GM19438 (cell line): Measurements from ENCODE around the gene ITPR1.

Experiments
- ATAC-seq: cut with Tn5 transposase; IDR thresholded peaks from one replicate; pipeline ENCODE4 v1.9.1; 2021; ENCODE audit warnings: low read depth; ENCODE audit not compliant: unreplicated experiment

The ITPR1 gene

GRCh38 chr3:4529876-4530588 is 36.9 kb downstream of the ITPR1 start:
- ATAC-seq = no peak

GRCh38 chr3:4531478-4532025 is 38.4 kb downstream of the ITPR1 start:
- ATAC-seq = no peak

DNA sequence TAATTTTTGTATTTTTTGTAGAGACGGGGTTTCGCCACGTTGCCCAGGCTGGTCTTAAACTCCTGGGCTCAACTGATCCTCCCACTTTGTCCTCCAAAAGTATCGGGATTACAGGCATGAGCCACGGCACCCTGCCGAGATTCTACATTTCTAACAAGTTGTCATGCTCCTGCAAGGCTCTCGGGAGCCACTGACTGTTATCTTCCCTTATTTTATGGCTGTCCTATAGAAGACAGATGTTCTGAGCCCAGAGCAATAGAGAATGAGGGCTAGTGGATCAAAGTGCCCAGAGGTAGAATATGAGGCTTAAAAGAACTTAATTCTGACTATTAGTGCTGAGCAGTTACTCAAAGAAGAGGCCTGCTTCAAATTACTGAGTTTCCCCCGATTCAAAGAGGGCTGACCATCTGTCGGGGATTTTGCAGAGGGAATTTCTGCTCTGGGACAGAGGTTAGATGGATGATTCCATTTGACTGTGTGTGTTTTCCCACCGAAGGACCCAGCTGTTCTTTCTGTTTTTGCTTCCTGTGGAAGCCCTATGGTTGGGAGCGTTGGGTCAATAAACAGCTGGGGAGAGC is 39.5 kb downstream of the ITPR1 start:
- ATAC-seq = no peak

- no peak for ATAC-seq
Measured at GRCh38 chr3:4533489-4534443, 40.6 kb downstream of the ITPR1 start.

- ATAC-seq = no peak
Measured at GRCh38 chr3:4534906-4535305, 41.8 kb downstream of the ITPR1 start.

DNA sequence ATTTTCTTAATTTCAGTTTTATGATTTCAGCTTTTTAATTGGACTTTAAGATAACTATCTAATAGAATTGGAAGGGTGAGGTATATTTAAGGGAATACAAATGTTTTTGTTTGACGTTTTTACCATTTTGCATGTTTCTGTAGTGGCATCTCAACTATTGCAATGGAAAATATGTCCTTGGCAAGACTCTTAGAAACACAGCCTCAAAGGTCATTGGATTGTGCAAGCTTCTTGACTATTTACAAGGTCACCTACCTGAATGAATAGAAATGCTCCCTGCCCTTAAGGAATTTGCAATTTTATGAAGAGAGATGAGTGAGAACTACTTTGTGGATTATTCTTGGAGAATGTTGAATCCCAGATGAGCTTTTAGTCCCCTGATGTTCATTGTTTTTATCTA is 43.1 kb downstream of the ITPR1 start:
- no peak for ATAC-seq

DNA sequence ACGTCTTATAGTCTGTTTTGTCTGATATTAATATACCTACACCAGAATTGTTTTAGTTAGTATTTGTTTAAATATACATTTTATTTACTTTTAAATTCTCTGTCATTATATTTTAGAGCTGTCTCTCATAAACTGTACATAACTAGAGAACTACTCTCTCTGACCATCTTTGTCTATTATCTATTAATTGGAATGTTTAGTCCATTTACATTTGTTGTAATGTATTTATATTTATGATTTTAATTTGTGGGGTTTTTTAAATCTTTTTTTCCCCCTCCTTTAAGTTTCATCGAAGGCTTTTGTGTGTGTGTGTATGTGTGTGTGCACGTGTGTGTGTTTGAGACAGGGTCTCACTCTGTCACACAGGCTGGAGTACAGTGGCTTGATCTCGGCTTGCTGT is 47.1 kb downstream of the ITPR1 start:
- no peak for ATAC-seq

DNA sequence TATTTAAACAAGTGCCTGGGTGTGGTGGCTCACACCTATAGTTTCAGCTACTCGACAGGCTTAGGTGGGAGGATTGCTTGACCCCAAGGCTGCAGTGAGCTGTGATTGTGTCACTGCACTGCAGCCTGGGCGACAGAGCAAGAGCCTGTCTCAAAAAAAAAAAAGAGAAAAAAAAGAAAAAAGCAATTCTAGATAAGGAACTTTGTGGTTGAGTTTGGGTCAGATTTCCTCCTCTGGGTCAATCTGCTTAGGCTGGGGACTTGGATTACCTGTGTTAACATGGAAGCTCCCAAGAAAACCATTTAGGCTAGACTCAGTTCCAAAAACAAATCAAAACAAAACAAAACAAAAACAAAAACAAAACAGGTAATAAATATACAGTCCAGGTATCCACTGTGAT is 50.0 kb downstream of the ITPR1 start:
- ATAC-seq = no peak

- no peak for ATAC-seq
Measured at GRCh38 chr3:4546346-4547178, 53.4 kb downstream of the ITPR1 start.

DNA sequence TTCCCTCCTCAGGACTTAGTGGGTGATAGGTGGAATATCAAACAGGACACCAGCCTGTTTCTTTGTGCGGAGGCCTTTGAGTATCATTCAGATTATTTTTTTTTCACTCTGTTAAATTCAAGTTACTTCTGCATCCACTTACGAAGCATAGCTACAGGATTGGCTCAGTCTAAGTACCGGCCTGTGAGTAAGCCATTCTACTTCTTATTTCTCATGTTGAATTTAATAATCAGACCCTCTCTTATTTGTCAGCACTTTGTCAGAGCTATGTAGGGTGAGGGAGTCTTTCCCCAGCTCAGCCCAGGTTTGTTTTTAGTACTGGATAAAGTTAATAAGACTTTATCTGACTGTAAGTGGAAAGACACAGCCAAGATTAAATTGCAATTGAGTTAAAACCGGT is 54.7 kb downstream of the ITPR1 start:
- no peak for ATAC-seq

- ATAC-seq = no peak
Measured at GRCh38 chr3:4548356-4548755, 55.2 kb downstream of the ITPR1 start.

DNA sequence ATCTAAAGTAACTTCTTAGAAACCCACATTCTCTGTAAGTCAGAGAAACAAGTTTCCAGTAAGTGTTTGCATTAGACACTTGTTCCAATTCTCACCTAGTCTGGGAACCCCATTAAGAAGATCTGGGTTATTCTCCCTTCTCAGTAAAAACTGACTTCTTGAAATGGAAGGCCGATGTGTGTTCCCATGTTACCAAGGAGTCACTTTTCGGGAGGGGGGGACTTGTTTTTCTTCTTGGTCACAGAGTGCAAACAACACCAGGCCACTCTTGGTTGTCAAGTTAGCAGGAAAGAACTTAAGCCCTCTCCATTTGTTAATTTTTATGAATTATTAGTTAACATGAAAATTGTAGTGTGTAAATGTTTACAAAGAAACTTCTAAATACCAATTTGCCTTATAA is 55.6 kb downstream of the ITPR1 start:
- ATAC-seq = no peak

GRCh38 chr3:4549896-4550295 is 56.7 kb downstream of the ITPR1 start:
- ATAC-seq = no peak

GRCh38 chr3:4551051-4551711 is 58.0 kb downstream of the ITPR1 start:
- ATAC-seq = no peak

- ATAC-seq = no peak
Measured at GRCh38 chr3:4551794-4552442, 58.8 kb downstream of the ITPR1 start.

DNA sequence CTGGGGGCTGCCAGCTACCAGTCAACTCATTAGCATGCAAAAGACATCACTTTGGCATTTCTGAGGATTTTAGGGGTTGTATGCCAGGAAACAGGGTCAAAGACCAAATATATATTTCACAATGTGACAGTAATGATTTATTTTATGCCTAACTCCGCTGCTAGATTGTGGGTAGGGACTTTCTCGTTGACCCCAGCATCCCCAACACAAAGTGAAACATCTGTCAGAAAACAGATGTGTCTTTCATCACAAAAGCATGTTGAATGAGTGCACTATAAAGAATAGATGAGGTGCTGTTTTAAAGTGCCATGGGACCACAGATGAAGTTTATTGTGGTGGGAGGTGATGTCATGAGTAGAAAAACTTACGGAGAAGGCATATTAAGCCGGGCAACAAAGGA is 59.7 kb downstream of the ITPR1 start:
- ATAC-seq = no peak

DNA sequence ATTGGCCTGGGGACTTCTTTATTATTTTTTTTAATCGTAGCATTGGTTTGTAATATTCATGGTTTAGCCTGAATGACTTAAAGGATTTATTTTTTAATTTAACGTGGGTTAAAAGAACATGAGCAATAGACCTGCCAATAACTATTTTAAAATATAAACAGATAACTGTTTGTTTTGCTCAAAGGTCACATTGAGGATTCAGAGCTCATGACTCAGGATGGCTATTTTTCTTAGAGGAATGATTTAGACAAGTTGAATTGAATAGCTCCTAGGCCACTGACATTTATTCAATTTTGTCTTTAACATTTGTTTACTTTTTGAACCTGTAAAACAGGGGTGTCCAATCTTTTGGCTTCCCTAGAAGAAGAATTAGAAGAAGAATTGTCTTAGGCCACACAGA is 68.5 kb downstream of the ITPR1 start:
- ATAC-seq = no peak

DNA sequence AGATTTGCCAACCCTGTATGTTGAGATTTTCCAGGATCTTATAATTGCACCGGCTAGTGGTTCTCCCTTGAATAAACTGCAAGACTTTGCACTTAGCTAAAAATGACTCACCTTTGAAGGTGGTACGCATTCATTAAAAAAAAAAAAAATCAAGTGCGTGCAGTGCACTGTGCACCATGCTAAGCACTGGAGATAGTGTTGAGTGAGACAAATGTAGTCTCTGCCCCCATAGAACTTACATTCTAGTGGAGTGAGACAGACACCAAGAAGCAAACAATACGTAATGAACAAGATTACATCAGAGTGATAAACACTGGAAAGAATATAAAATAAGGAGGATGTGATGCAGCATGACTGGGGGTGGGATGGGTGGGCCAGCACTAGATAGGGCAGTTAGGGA is 69.4 kb downstream of the ITPR1 start:
- ATAC-seq = no peak

DNA sequence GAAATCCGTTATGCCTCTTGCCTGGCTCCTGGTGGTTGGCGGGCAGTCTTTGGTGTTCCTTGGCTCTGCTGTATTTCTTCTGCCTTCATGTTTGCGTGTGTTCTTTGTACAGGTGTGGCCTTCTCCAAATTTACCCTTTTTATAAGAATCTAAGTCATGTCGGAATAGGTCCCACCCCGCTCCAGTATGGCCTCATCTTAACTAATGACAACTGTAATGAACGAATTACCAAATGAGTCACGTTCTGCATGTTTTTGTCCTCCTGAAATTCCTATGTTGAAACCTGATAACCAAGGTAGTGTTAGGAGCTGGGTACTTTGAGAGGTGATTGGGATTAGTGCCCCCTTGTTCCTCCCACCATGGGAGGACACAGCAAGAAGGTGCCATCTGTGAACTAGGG is 71.1 kb downstream of the ITPR1 start:
- no peak for ATAC-seq
